ENCODE data around the gene PGAP2.
"Not testable (repeated sequence)": the region's sequence is repeated elsewhere in the genome, so short reads cannot be mapped to it uniquely, and the experiment has no call there.

The PGAP2 gene

GRCh38 chr11:3855808-3856491, 47.6 kb downstream of the PGAP2 start:
- DNase-seq (ENCODE audit: extremely low read depth, low read depth) = no peak
- TF ChIP-seq CTCF (IDR thresholded peaks at IDR 0.05; ENCODE audit: low read depth, low read length) = no peak

GRCh38 chr11:3856856-3857553, 48.6 kb downstream of the PGAP2 start:
- DNase-seq (ENCODE audit: extremely low read depth, low read depth) = no peak
- no peak for TF ChIP-seq CTCF (IDR thresholded peaks at IDR 0.05; ENCODE audit: low read depth, low read length)

GRCh38 chr11:3857628-3858027, 49.3 kb downstream of the PGAP2 start:
- DNase-seq (ENCODE audit: extremely low read depth, low read depth) = no peak
- no peak for TF ChIP-seq CTCF (IDR thresholded peaks at IDR 0.05; ENCODE audit: low read depth, low read length)

GRCh38 chr11:3859373-3859881, 51.1 kb downstream of the PGAP2 start:
- DNase-seq (ENCODE audit: extremely low read depth, low read depth) = no peak
- TF ChIP-seq CTCF (IDR thresholded peaks at IDR 0.05; ENCODE audit: low read depth, low read length) = no peak

- TF ChIP-seq CTCF (IDR thresholded peaks at IDR 0.05; ENCODE audit: low read depth, low read length) = no peak
- DNase-seq (ENCODE audit: extremely low read depth, low read depth) = no peak
Observed at GRCh38 chr11:3860375-3860774, 52.0 kb downstream of the PGAP2 start.

GRCh38 chr11:3860898-3861393, 52.6 kb downstream of the PGAP2 start:
- not testable (repeated sequence) for DNase-seq (ENCODE audit: extremely low read depth, low read depth)

- no peak for DNase-seq (ENCODE audit: extremely low read depth, low read depth)
- no peak for TF ChIP-seq CTCF (IDR thresholded peaks at IDR 0.05; ENCODE audit: low read depth, low read length)
Observed at GRCh38 chr11:3861683-3862082, 53.3 kb downstream of the PGAP2 start.
